SKM-1 (cell line): ENCODE data around the gene TIRAP.

Source experiments
- DNase-seq: peaks from one replicate; lab custom pipeline; 2025; ENCODE audit not compliant: unreplicated experiment; lab: John Stamatoyannopoulos, UW

Gene TIRAP

GRCh38 chr11:126339863-126340434 lies 57.1 kb downstream of the TIRAP start:
- DNase-seq: no peak

DNA sequence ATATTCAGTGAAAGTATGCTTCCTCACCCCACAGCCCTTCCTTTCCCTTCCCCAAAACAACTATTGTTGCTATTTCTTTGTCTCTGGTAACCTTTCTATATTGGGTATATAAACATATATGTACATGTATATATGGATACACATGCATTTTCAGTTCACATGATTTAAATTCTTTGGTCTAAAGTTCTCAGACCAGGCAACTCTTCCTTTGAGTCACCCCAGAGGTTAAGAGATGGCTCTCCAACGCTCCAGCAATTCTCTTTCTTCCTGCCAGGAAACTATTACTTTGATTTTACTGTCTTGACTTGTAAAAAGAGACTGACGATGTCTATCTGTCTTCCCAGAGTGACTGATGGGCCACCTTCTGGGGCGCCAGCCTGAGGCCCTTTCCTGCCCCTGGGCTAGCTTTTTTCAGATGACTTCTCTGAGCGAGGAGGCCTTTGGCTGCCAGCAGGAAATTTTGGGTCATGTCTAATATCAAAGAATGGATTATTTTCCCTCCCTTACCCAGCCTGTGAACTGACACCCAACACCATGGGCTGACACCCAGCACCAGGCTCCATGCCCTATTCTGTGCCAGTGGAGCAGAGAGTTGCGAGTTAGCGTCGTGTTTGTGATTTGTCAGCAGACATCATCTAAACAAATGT lies 58.2 kb downstream of the TIRAP start:
- DNase-seq: no peak

- no peak for DNase-seq
These were observed 58.9 kb downstream of the TIRAP start for GRCh38 chr11:126341760-126342161.

DNA sequence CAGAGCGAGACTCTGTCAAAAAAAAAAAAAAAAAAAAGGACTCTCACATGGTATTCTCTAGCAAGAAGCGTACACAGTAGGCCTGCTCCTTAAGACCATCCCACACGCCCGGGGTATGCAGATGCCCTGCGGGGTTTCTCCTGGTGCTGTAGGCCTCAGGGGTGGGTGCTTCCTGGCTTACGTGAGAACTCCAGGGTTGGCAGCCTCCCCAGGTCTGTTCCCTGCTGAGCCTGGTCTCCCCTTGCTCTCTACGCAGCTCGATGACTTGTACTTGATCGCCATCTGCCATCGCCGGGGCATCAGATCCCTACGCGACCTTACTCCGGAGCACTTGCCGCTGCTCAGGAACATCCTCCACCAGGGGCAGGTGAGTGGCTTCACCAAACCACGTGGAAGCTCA lies 60.2 kb downstream of the TIRAP start:
- no peak for DNase-seq
